Kidney epithelial cell (primary cell): Measurements from ENCODE around the gene ATXN10. TPM values are rescaled to one million over a fixed set of nuclear protein-coding genes. Genes with fewer than 3 reads are reported as not detected.

Experiments used
- DNase-seq: peaks from one replicate; pipeline ENCODE4 v3.0.0-alpha.2; 2010; ENCODE audit warnings: low read depth
- H3K27me3 ChIP-seq: 2 replicates; pipeline ENCODE4 v1.6.0; 2011; ENCODE audit warnings: low read length; ENCODE audit not compliant: control insufficient read depth, insufficient read depth
- H3K36me3 ChIP-seq: 2 replicates; pipeline ENCODE4 v1.5.1; 2011; ENCODE audit warnings: low read length; ENCODE audit not compliant: control insufficient read depth, insufficient read depth
- H3K4me3 ChIP-seq: 2 replicates; pipeline ENCODE4 v1.5.1; 2011; ENCODE audit warnings: low read depth, mild to moderate bottlenecking, control low read depth, low read length
- total RNA-seq: library from RNA; depleted of rRNA; stranded (reverse); fragments of >200 nt; gene quantifications from 2 replicates; pipeline ENCODE4 v1.2.3, GENCODE V29; 2015
- TF ChIP-seq, protein P1 (sequence below): IDR thresholded peaks from 2 replicates; pipeline ENCODE4 v1.5.1; 2011; ENCODE audit warnings: mild to moderate bottlenecking, moderate library complexity, low read length, control low read depth, inconsistent platforms; ENCODE audit not compliant: insufficient read depth, poor library complexity, severe bottlenecking

ATXN10 gene
- total RNA-seq, 1 donor from 2014 or later = 127 TPM

DNA sequence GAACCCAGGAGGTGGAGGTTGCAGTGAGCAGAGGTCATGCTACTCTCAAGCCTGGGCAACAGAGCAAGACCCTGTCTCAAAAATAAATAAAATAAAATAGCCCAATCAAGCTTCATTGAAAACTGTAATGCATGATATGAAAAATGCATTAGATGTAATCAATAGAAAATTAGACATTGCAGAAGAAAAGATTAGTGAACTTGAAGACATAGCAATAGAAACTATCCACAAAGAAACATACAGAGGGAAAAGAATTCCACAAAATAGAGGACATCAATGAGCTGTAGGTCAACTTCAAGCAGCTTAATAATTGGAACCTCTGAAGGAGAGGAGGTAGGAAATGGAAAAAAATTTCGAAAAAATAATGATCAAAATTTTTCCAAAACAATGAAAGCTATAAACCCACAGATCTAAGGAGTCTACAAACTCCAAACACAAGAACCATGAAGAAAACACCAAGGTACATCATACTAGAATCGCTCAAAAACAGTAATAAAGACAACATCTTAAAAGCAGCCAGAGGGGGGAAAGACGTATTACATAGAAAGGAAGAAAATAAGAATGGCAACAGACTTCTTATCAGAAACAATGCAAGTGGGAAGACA lies 201.1 kb downstream of the ATXN10 start:
- H3K27me3 ChIP-seq = peaks cover 36% of the 10 kb centered on the region
- TF ChIP-seq, protein P1, sequence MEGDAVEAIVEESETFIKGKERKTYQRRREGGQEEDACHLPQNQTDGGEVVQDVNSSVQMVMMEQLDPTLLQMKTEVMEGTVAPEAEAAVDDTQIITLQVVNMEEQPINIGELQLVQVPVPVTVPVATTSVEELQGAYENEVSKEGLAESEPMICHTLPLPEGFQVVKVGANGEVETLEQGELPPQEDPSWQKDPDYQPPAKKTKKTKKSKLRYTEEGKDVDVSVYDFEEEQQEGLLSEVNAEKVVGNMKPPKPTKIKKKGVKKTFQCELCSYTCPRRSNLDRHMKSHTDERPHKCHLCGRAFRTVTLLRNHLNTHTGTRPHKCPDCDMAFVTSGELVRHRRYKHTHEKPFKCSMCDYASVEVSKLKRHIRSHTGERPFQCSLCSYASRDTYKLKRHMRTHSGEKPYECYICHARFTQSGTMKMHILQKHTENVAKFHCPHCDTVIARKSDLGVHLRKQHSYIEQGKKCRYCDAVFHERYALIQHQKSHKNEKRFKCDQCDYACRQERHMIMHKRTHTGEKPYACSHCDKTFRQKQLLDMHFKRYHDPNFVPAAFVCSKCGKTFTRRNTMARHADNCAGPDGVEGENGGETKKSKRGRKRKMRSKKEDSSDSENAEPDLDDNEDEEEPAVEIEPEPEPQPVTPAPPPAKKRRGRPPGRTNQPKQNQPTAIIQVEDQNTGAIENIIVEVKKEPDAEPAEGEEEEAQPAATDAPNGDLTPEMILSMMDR = no peak
- no peak overlapping the region for H3K4me3 ChIP-seq
- no peaks in the 10 kb centered on the region for H3K36me3 ChIP-seq
- no peak for DNase-seq

DNA sequence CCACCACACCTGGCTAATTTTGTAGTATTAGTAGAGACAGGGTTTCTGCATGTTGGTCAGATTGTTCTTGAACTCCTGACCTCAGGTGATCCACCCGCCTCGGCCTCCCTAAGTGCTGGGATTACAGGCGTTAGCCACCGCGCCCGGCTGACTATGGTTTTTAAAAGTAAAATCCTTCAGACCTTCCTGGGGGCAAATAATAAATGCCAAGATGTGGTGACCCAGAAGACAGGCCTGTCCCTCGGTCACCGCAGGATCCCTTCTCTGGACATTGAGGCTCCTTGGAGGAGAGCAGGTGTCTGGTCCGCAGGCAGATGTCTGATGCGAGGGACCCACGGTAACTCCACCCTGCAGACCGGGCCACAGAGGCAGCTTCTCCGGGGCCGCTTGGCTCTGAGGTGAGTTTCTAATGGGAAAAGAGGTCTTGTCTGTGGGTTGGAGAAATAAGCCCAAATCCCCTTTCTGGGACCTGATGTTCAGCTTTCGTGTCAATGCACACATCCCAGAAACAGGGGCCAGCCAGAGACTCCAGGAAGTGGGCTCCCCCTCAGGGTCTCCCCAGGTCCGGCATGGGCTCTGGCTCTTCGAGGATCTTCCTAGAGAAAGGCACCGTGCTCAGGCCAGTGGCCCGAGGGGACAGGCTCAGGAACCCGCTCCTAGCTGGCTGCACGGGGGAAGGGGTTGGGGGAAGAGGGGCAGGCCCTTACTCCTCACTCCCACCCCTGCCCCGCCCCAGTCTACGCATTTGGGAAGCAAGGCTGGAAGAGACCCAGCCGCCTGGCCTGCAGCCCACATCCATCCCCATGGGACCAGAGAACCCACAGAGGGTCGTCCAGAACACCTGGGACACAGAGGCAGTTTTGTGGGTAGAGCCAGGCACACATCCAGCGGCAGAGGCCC lies 204.8 kb downstream of the ATXN10 start:
- TF ChIP-seq, protein P1 = no peak
- DNase-seq = no peak
- Histone ChIP-seq H3K36me3 (no peaks in the 10 kb centered on the region), H3K4me3 (no peak overlapping the region), H3K27me3 (peaks cover 48% of the 10 kb centered on the region)

DNA sequence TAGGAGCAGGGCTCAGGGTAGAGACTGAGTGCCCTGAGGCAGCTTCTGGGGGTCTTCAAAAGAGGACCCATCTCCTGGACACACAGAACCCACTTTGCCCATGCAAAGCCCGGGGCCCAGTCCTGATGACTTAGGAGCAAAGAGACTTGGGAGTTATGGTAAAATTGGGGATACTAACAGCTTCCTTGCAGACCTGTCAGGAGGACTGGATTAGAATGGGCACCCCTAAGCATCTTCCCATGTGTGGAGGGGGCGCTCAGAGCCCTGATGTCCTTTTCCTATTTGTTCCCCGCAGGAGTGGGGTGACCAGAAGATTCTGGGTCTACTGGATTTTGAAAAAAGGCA lies 205.4 kb downstream of the ATXN10 start:
- DNase-seq = no peak
- TF ChIP-seq, protein P1 = no peak
- peaks cover 54% of the 10 kb centered on the region for H3K27me3 ChIP-seq
- H3K4me3 ChIP-seq = no peak overlapping the region
- no peaks in the 10 kb centered on the region for H3K36me3 ChIP-seq

DNA sequence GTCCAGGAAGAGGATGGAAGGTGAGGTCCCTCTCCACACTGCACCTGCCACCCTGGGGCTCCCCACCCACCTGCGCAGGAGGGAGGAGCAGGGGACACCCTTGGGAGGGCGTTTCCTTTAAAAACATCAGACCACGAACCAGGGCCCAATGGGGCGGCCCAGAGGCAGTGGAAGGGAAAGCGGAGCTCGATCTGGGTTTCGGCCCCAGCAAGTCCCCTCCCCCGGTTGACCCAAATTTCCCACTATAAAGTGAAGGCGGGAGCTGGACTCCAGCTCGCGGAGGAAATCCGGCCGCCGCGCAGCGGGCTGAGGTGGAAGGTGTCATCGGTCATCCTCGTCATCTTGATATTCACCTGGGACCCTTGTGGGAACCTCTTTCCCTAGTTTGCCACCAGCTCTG lies 206.0 kb downstream of the ATXN10 start:
- H3K4me3 ChIP-seq = no peak overlapping the region
- no peaks in the 10 kb centered on the region for H3K36me3 ChIP-seq
- peaks cover 58% of the 10 kb centered on the region for H3K27me3 ChIP-seq
- no peak for DNase-seq
- TF ChIP-seq, protein P1 = no peak

DNA sequence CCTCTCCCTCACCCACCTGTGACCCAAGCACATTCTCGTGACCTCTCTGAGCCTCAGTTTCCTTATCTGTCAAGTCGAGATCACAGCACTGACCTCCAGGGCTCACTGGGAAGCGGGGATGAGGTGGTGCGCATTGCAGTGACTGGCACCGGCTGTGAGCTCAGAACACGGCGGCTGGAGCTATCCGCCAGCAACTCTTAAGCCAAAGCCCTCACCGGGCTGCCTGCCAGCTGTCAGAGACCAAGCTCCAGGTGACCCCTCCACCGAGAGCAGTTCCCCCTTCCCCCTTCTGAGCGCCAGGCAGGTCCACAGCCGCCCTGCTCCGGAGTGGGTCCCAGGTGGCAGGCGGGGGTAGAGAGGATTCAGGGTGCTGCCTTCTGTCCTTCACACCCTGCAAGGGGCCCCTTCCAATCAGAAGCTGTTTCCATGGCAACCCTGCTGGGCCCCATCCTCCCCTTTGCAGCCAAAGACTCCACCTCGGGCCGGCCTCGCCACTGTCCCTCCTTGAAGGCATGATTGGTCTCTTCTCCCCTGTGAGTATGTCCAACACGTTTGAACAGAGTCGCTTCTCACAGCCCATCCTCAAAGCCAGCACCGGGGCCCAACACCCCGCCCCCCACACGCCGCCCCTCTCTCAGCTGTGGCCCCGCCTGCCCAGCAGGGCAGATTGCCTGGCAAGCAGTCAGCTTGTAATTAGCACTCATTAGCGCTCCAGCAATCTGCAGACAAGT lies 206.6 kb downstream of the ATXN10 start:
- DNase-seq = no peak
- H3K27me3 ChIP-seq = peaks cover 58% of the 10 kb centered on the region

More for the DNA sequence above, 206.6 kb downstream of the ATXN10 start:
- Histone ChIP-seq H3K36me3 (no peaks in the 10 kb centered on the region), H3K4me3 (no peak overlapping the region)
- TF ChIP-seq, protein P1 = no peak
